BLaER1 treated with 17β-estradiol and CSF1 and Interleukin-3, amounts not matched to agents 10 nM and 100 nM (cell line): ENCODE measurements around the gene ETFDH.

Source experiments
- H3K27ac ChIP-seq, 11 experiments: shearing (Covaris generic); formaldehyde crosslinking; 2 replicates each; pipeline ENCODE4 v1.8.1; 2022
- H3K27me3 ChIP-seq, 11 experiments: shearing (Covaris generic); formaldehyde crosslinking; 2 replicates each; pipeline ENCODE4 v1.8.1; 2022
- H3K36me3 ChIP-seq, 11 experiments: shearing (Covaris generic); formaldehyde crosslinking; 2 replicates each; pipeline ENCODE4 v1.8.1; 2022
- H3K4me1 ChIP-seq, 10 experiments: shearing (Covaris generic); formaldehyde crosslinking; 2 replicates each; pipeline ENCODE4 v1.8.1; 2022
- H3K4me2 ChIP-seq, 11 experiments: shearing (Covaris generic); formaldehyde crosslinking; 2 replicates each; pipeline ENCODE4 v1.8.1; 2022
- H3K4me3 ChIP-seq, 10 experiments: shearing (Covaris generic); formaldehyde crosslinking; 2 replicates each; pipeline ENCODE4 v1.8.1; 2022
- H3K9ac ChIP-seq, 11 experiments: shearing (Covaris generic); formaldehyde crosslinking; 2 replicates each; pipeline ENCODE4 v1.8.1; 2022
- H3K9me3 ChIP-seq, 11 experiments: shearing (Covaris generic); formaldehyde crosslinking; replicated peaks in 1 of 11; 2 replicates each; pipeline ENCODE4 v1.8.1; 2022
- H4K20me1 ChIP-seq, 11 experiments: shearing (Covaris generic); formaldehyde crosslinking; 2 replicates each; pipeline ENCODE4 v1.8.1; 2022
- Cebpa-rat ChIP-seq, 11 experiments: shearing (Covaris generic); IDR thresholded peaks; 2 replicates each; pipeline ENCODE4 v1.8.1; 2022

Gene ETFDH

GRCh38 chr4:158671915-158672806 is at the start of gene ETFDH:
TSS of gene ETFDH (plus strand) at chr4:158672296. CDS start at chr4:158672457, 161 bp downstream.
- H4K20me1 ChIP-seq, result peaks cover 0 to 33% (median 0%) of the 10 kb centered on the region in 11 experiments; a peak in 9 of 22 replicates
- H3K36me3 ChIP-seq, result peaks cover 0 to 25% (median 5%) of the 10 kb centered on the region in 11 experiments; a peak in 7 of 22 replicates
- no peaks in the 10 kb centered on the region for H3K27me3 ChIP-seq
- H3K9me3 ChIP-seq, result no peaks in the 10 kb centered on the region
- H3K27ac ChIP-seq, result peak within 1 kb of the TSS; percentile 77 to 94 (median 90)
- peak within 1 kb of the TSS; percentile 82 to 99 (median 92) for H3K4me3 ChIP-seq
- peak; percentile 56 to 99 (median 91); a peak in 20 of 22 replicates for TF ChIP-seq Cebpa-rat (IDR thresholded peaks at IDR 0.05)
- peak within 1 kb of the TSS; percentile 84 to 98 (median 88) for H3K4me2 ChIP-seq
- H3K4me1 ChIP-seq, result peaks cover 18 to 27% (median 25%) of the 10 kb centered on the region in 10 experiments
- peak within 1 kb of the TSS; percentile 83 to 95 (median 90) for H3K9ac ChIP-seq

GRCh38 chr4:158624889-158625478 is 47.1 kb upstream of the ETFDH start:
- Histone ChIP-seq H4K20me1 (no peaks in the 10 kb centered on the region), H3K4me3 (no peak overlapping the region), H3K9me3 (no peaks in the 10 kb centered on the region), H3K4me1 (no peaks in the 10 kb centered on the region), H3K4me2 (no peak overlapping the region), H3K27me3 (no peaks in the 10 kb centered on the region), H3K9ac (no peak overlapping the region), H3K36me3 (no peaks in the 10 kb centered on the region), H3K27ac (no peak overlapping the region)
- no peak for TF ChIP-seq Cebpa-rat (IDR thresholded peaks at IDR 0.05)

GRCh38 chr4:158625544-158625943 is 46.6 kb upstream of the ETFDH start:
- Histone ChIP-seq H3K9me3 (no peaks in the 10 kb centered on the region), H3K27ac (no peak overlapping the region), H3K27me3 (no peaks in the 10 kb centered on the region), H3K4me3 (no peak overlapping the region), H3K9ac (no peak overlapping the region), H3K36me3 (no peaks in the 10 kb centered on the region), H3K4me2 (no peak overlapping the region), H3K4me1 (no peaks in the 10 kb centered on the region), H4K20me1 (no peaks in the 10 kb centered on the region)
- TF ChIP-seq Cebpa-rat (IDR thresholded peaks at IDR 0.05), result no peak

GRCh38 chr4:158630893-158631292 is 41.2 kb upstream of the ETFDH start:
- no peak overlapping the region for H3K4me3 ChIP-seq

GRCh38 chr4:158636619-158637018 is 35.5 kb upstream of the ETFDH start:
- H3K9ac ChIP-seq, result no peak overlapping the region
- H3K9me3 ChIP-seq, result no peaks in the 10 kb centered on the region
- H3K4me1 ChIP-seq, result no peaks in the 10 kb centered on the region
- TF ChIP-seq Cebpa-rat (IDR thresholded peaks at IDR 0.05), result no peak
- no peak overlapping the region for H3K27ac ChIP-seq
- H3K4me2 ChIP-seq, result no peak overlapping the region
- no peak overlapping the region for H3K4me3 ChIP-seq
- H3K36me3 ChIP-seq, result no peaks in the 10 kb centered on the region; a peak in 1 of 22 replicates
- H4K20me1 ChIP-seq, result no peaks in the 10 kb centered on the region
- H3K27me3 ChIP-seq, result no peaks in the 10 kb centered on the region

More at GRCh38 chr4:158630893-158631292, 41.2 kb upstream of the ETFDH start:
- Histone ChIP-seq H3K4me1 (no peaks in the 10 kb centered on the region), H3K27me3 (no peaks in the 10 kb centered on the region), H4K20me1 (no peaks in the 10 kb centered on the region), H3K9me3 (no peaks in the 10 kb centered on the region), H3K36me3 (no peaks in the 10 kb centered on the region; a peak in 1 of 22 replicates), H3K9ac (no peak overlapping the region), H3K4me2 (no peak overlapping the region), H3K27ac (no peak overlapping the region)
- TF ChIP-seq Cebpa-rat (IDR thresholded peaks at IDR 0.05), result no peak

- Histone ChIP-seq H3K4me1 (no peaks in the 10 kb centered on the region), H3K9me3 (no peaks in the 10 kb centered on the region), H3K27me3 (no peaks in the 10 kb centered on the region), H3K4me2 (no peak overlapping the region), H3K9ac (no peak overlapping the region), H3K27ac (no peak overlapping the region), H3K36me3 (no peaks in the 10 kb centered on the region), H4K20me1 (no peaks in the 10 kb centered on the region), H3K4me3 (no peak overlapping the region)
- TF ChIP-seq Cebpa-rat (IDR thresholded peaks at IDR 0.05), result no peak
These were observed 27.7 kb upstream of the ETFDH start for GRCh38 chr4:158644356-158644755.

GRCh38 chr4:158644760-158645159 is 27.3 kb upstream of the ETFDH start:
- Histone ChIP-seq H3K4me2 (no peak overlapping the region), H3K27me3 (no peaks in the 10 kb centered on the region), H3K4me1 (no peaks in the 10 kb centered on the region), H3K9ac (no peak overlapping the region), H4K20me1 (no peaks in the 10 kb centered on the region), H3K36me3 (no peaks in the 10 kb centered on the region), H3K27ac (no peak overlapping the region), H3K9me3 (no peaks in the 10 kb centered on the region), H3K4me3 (no peak overlapping the region)
- no peak for TF ChIP-seq Cebpa-rat (IDR thresholded peaks at IDR 0.05)

- no peak overlapping the region for H3K4me3 ChIP-seq
- H3K27ac ChIP-seq, result no peak overlapping the region
- no peak overlapping the region for H3K9ac ChIP-seq
- H4K20me1 ChIP-seq, result no peaks in the 10 kb centered on the region
- H3K4me1 ChIP-seq, result peaks cover 0 to 6% (median 0%) of the 10 kb centered on the region in 10 experiments; a peak in 1 of 20 replicates
- H3K36me3 ChIP-seq, result no peaks in the 10 kb centered on the region
- no peak overlapping the region for H3K4me2 ChIP-seq
- no peaks in the 10 kb centered on the region for H3K9me3 ChIP-seq
- no peak for TF ChIP-seq Cebpa-rat (IDR thresholded peaks at IDR 0.05)
- no peaks in the 10 kb centered on the region for H3K27me3 ChIP-seq
These were observed 22.9 kb upstream of the ETFDH start for GRCh38 chr4:158649111-158649680.

- no peaks in the 10 kb centered on the region for H4K20me1 ChIP-seq
- no peak for TF ChIP-seq Cebpa-rat (IDR thresholded peaks at IDR 0.05)
- H3K27ac ChIP-seq, result no peak overlapping the region; a peak in 1 of 22 replicates
- no peaks in the 10 kb centered on the region for H3K27me3 ChIP-seq
- peaks cover 0 to 6% (median 0%) of the 10 kb centered on the region in 10 experiments; a peak in 1 of 20 replicates for H3K4me1 ChIP-seq
- peak overlapping the region in 1 of 11 experiments; percentile 14; a peak in 1 of 22 replicates for H3K9ac ChIP-seq
- peaks cover 0 to 4% (median 0%) of the 10 kb centered on the region in 11 experiments; a peak in 1 of 22 replicates for H3K9me3 ChIP-seq
- H3K4me2 ChIP-seq, result peak overlapping the region in 2 of 11 experiments; percentile 18 to 37; a peak in 2 of 22 replicates
- H3K4me3 ChIP-seq, result no peak overlapping the region
- no peaks in the 10 kb centered on the region for H3K36me3 ChIP-seq
These were observed 19.2 kb upstream of the ETFDH start for GRCh38 chr4:158652920-158653319.
